HG02970 (cell line): ENCODE measurements around the gene PALLD.
"Not testable (repeated sequence)": the region's sequence is repeated elsewhere in the genome, so short reads cannot be mapped to it uniquely, and the experiment has no call there.

ENCODE experiments used
- ATAC-seq: cut with Tn5 transposase; IDR thresholded peaks from one replicate; pipeline ENCODE4 v1.9.1; 2021; ENCODE audit warnings: mild to moderate bottlenecking, moderate library complexity, moderate number of reproducible peaks; ENCODE audit not compliant: unreplicated experiment, low FRiP score

The PALLD gene

GRCh38 chr4:168691631-168692369 lies 194.9 kb downstream of the PALLD start:
- ATAC-seq = no peak

- ATAC-seq = no peak
Measured at GRCh38 chr4:168693750-168694490, 197.1 kb downstream of the PALLD start.

DNA sequence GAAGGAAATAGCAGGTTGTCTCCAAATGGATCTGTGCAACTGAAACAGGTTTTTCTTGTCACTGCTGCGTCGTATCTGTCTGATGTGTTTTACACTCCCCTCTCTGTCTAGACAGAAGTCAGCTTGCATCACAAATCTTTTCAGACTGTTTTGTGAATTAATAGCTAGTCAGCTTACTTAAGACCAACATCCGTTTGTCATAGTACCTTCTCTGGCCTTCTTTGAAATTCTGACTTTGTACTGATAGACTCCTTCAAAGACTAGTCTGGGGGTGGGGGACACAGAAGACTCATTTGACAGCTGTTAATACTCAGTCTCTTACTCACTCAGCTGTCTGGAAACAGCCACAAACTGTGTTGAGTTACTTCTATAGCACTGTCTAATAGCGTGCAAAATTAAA lies 197.8 kb downstream of the PALLD start:
- no peak for ATAC-seq

- ATAC-seq = no peak
Measured at GRCh38 chr4:168695288-168695687, 198.4 kb downstream of the PALLD start.

DNA sequence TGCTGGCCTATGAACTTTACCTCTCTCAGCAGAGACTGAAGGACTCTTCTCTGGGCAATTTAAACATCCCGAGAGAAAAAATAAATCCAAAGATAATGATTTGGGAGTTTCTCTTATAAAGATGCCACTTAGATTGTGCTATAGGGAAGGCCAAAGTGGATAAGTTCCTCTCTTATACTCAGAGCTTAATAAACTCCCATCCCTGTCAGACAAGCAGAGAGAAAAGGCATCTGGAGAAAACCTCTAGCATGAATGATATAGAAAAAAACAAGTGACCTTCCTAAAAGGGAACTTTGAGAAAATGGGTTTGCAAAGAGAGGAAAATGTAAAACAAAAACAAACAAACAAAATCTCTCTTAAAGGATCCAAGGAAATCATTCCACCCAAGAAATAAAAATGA lies 199.4 kb downstream of the PALLD start:
- no peak for ATAC-seq

- ATAC-seq = no peak
Measured at GRCh38 chr4:168696826-168697225, 200.0 kb downstream of the PALLD start.

DNA sequence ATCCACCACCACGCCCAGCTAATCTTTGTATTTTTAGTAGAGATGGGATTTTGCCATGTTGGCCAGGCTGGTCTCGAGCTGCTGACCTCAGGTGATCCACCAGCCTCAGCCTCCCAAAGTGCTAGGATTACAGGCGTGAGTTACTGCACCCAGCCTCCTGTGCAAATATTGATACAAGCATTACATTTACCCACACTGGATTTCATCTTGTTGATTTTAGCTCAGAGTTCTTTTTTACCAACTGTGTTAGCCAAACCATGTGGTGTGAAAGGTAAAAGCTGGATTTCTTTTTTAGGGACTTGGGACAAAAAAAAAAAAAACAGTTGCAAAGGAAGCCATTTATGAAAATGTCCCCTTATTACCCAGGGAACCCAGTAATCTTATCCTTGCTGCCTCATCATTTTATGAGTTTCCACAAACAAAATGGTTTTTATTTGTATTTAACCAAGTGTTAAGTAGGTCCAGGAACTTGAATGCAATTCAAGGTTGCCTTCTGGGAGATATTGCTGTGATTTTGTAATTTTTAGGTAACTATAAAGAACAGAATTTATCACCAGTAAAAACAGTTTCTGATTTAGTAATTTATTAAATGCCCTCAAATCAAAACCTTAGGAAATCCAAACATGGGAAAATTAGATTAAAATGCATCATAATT lies 202.5 kb downstream of the PALLD start:
- ATAC-seq = no peak

- no peak for ATAC-seq
Measured at GRCh38 chr4:168701061-168701460, 204.2 kb downstream of the PALLD start.

DNA sequence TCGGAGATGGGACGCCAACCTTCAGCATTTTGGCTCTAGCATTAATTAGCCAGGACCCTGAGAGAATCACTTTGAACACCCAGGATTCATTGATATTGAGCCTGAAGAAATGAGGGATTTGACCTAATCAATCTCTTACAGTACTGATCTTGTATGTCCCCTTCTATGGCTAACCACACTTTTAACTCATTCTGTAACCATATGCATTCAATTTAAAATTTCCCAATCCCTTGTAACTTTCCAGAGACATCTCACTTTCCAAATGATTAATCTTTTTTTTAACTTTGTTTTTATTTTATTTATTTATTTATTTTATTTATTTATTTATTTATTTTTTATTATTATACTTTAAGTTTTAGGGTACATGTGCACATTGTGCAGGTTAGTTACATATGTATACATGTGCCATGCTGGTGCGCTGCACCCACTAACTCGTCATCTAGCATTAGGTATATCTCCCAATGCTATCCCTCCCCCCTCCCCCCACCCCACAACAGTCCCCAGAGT lies 205.8 kb downstream of the PALLD start:
- not testable (repeated sequence) for ATAC-seq

DNA sequence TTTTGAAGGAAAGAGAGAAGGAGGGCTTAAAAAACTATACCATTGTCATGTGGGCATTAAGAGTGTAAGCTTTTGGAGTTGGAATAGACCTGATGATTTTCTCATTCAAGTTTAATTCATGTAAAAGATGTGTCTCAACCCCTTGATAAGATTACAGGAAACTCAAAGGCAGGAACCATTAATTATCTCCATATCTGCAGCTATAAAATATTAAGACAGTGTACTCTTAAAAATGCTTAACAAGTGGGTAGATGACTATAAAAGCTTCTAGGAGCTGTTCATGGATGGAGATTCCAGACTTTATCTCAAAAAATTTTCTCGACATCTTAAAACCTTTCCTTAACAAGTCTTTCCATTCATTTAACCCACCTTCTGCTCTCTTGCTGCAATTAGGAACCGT lies 208.3 kb downstream of the PALLD start:
- ATAC-seq = no peak

DNA sequence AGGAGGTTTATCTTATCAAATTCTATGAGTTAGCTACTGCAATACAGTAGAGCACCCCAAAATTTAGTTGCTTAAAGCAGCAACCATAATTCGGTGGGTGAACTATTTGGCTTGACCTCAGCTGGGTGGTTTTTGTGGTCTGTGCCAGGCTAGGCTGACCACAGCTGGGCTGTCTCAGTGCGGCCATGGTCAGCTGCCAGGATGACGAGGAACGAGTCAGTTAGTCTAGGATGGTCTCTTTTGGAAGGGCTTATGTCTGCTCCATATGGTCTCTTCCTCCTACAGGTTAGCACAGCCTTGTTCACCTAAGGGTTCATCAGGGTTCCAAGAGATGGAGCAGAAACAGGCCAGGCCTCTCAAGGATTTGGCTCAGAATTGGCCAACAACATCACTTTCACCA lies 210.4 kb downstream of the PALLD start:
- ATAC-seq = no peak

GRCh38 chr4:168708108-168708507 lies 211.3 kb downstream of the PALLD start:
- no peak for ATAC-seq

GRCh38 chr4:168710353-168710946 lies 213.6 kb downstream of the PALLD start:
- no peak for ATAC-seq

DNA sequence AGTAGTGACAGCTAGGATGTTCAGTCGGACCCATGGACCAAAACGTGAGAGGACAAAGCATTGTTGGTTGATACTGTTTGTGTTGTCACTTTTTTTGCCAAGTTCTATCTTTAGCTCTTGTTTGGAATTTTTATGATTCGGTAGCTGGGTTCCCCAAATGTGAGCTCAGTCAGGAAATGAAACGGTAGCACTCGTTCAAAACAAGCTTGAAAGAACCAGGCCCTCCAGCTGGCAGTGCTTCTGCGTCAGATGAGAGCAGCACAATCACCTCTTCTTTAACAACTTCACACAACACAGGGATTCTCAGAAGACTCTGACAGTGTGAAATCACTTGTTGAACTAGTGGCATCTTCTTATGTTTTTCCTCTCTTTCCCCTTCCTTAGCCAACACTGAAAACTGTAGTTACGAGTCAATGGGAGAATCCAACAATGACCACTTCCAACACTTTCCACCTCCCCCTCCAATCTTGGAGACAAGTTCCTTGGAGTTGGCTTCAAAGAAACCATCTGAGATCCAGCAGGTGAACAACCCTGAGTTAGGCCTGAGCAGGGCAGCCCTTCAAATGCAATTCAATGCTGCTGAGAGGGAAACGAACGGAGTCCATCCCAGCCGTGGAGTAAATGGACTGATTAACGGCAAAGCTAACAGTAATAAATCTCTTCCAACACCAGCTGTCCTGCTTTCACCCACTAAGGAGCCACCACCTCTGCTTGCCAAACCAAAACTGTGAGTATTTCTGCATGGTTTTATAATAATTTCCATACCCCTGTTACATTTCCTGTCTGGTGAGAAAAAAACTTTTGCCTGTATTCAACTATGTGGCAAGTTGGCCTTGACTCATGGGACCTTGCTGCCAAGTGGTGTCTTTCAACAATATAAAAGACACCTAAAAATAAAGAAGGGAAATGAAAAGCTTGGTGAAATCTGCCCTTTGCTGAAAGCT lies 214.6 kb downstream of the PALLD start:
- no peak for ATAC-seq

GRCh38 chr4:168712316-168712890 lies 215.6 kb downstream of the PALLD start:
- ATAC-seq = no peak

- no peak for ATAC-seq
Measured at GRCh38 chr4:168713253-168713652, 216.4 kb downstream of the PALLD start.

GRCh38 chr4:168715896-168716295 lies 219.0 kb downstream of the PALLD start:
- no peak for ATAC-seq

DNA sequence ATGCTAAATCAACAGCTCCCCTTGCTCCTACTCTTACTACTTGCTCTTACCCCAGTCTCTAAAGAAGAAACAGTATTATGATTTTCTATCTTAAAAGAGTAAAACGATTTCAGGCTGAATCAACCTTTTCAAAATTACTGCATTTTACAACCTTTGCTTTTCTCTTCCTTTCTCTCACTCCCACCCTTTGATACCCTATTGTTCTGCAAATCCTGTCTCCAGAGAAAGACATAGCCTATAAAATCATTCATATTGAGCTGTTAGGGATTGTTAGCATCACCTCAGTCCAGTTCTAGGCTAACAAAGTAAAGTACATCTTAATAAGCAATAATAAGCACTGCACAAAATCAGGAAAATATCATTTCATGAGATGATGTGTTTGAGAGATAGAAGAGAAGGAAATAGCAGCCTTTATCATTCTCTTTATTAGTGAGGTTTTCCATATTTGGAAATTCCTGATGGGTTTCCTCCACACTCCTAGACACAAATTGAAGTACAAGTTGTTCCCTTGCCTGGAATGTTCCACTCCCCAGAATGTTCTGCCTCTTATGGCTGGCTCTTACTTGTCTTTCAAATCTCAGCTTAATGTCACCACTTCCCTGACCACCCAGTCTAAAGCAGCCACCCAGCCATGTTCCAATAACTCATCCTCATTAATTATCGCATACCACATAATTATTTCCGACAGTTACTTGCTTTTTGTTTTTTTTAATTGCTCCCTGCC lies 219.7 kb downstream of the PALLD start:
- no peak for ATAC-seq

GRCh38 chr4:168717847-168718246 lies 221.0 kb downstream of the PALLD start:
- ATAC-seq = no peak
